Mammary epithelial cell (primary cell): ENCODE results near the gene ARHGAP26.

Experiments used
- EZH2 ChIP-seq: IDR thresholded peaks from 2 replicates; pipeline ENCODE4 v1.6.1; 2012; ENCODE audit warnings: low read length, inconsistent platforms, borderline replicate concordance
- TF ChIP-seq, protein P1 (sequence below), 2 donors: IDR thresholded peaks in 1 of 2; conservative IDR thresholded peaks in 1 of 2; 2 replicates each; pipeline ENCODE4 v1.5.1; 2011 to 2012; ENCODE audit warnings: inconsistent platforms in 2 of 2, low read length in 2 of 2, mild to moderate bottlenecking in 2 of 2, control low read depth in 1 of 2, low read depth in 1 of 2; ENCODE audit not compliant: insufficient read depth in 1 of 2; ENCODE audit errors: extremely low read depth in 1 of 2

- no peak for TF ChIP-seq EZH2
- TF ChIP-seq, protein P1, sequence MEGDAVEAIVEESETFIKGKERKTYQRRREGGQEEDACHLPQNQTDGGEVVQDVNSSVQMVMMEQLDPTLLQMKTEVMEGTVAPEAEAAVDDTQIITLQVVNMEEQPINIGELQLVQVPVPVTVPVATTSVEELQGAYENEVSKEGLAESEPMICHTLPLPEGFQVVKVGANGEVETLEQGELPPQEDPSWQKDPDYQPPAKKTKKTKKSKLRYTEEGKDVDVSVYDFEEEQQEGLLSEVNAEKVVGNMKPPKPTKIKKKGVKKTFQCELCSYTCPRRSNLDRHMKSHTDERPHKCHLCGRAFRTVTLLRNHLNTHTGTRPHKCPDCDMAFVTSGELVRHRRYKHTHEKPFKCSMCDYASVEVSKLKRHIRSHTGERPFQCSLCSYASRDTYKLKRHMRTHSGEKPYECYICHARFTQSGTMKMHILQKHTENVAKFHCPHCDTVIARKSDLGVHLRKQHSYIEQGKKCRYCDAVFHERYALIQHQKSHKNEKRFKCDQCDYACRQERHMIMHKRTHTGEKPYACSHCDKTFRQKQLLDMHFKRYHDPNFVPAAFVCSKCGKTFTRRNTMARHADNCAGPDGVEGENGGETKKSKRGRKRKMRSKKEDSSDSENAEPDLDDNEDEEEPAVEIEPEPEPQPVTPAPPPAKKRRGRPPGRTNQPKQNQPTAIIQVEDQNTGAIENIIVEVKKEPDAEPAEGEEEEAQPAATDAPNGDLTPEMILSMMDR (conservative IDR thresholded peaks at IDR 0.05 in 1 of 2, IDR thresholded peaks at IDR 0.05 in 1 of 2; ENCODE audit: extremely low read depth in 1 of 2, insufficient read depth in 1 of 2, low read depth in 1 of 2, low read length in 2 of 2): no peak
Measured at GRCh38 chr5:143199161-143199560, 429.0 kb downstream of the ARHGAP26 start.
